HepG2 (cell line): Measurements from ENCODE around the gene PAQR7. TPM values are rescaled to one million over a fixed set of nuclear protein-coding genes. Genes with fewer than 3 reads are reported as not detected.
A peak's percentile ranks its signal among the peaks of the same experiment; 100 is the strongest.

ENCODE experiments used
- BRF2 ChIP-seq: sonication (generic); formaldehyde crosslinking; IDR thresholded peaks from 2 replicates; pipeline ENCODE4 v1.8.1; 2022; ENCODE audit warnings: mild to moderate bottlenecking, missing genetic modification reagents
- EP300 ChIP-seq, 3 experiments: sonication (generic) in 1 of 3; formaldehyde crosslinking in 1 of 3; IDR thresholded peaks; 2 replicates each; pipeline versions ENCODE4 v1.5.1 to v1.6.1; 2011 to 2020; ENCODE audit warnings: low read depth in 2 of 3, low read length in 2 of 3, borderline replicate concordance in 1 of 3, improper control_type of control experiment in 1 of 3, mild to moderate bottlenecking in 1 of 3, missing genetic modification reagents in 1 of 3, moderate library complexity in 1 of 3
- FOXA3 ChIP-seq: IDR thresholded peaks from 2 replicates; pipeline ENCODE4 v1.6.1; 2016; ENCODE audit warnings: missing genetic modification reagents, missing compliant biosample characterization
- GABPA ChIP-seq, 2 experiments: IDR thresholded peaks; 2 replicates each; pipeline ENCODE4 v1.6.1; 2011 to 2016; ENCODE audit warnings: low read depth in 2 of 2, low read length in 1 of 2, missing biosample characterization in 1 of 2, missing genetic modification characterization in 1 of 2
- GTF3A ChIP-seq: sonication (generic); formaldehyde crosslinking; conservative IDR thresholded peaks from 2 replicates; pipeline ENCODE4 v1.4.0; 2020; ENCODE audit warnings: mild to moderate bottlenecking, missing genetic modification reagents
- HNF1B ChIP-seq: sonication (generic); formaldehyde crosslinking; IDR thresholded peaks from 2 replicates; pipeline ENCODE4 v1.5.1; 2020; ENCODE audit warnings: mild to moderate bottlenecking, moderate library complexity, missing genetic modification reagents
- MZF1 ChIP-seq: sonication (generic); formaldehyde crosslinking; IDR thresholded peaks from 2 replicates; pipeline ENCODE4 v1.8.1; 2023; ENCODE audit warnings: mild to moderate bottlenecking, missing genetic modification reagents, borderline replicate concordance
- NR2F6 ChIP-seq, 2 experiments: IDR thresholded peaks; 2 replicates each; pipeline ENCODE4 v1.6.1; 2016; ENCODE audit warnings: antibody characterized with exemption in 1 of 2, mild to moderate bottlenecking in 1 of 2
- TRIM22 ChIP-seq: fragments of 450-650 bp; IDR thresholded peaks from 2 replicates; pipeline ENCODE4 v1.6.1; 2017
- YEATS4 ChIP-seq: sonication (generic); formaldehyde crosslinking; IDR thresholded peaks from 2 replicates; pipeline ENCODE4 v1.4.0; 2020; ENCODE audit warnings: missing genetic modification reagents, borderline replicate concordance
- ZFY ChIP-seq: sonication (generic); formaldehyde crosslinking; IDR thresholded peaks from 2 replicates; pipeline ENCODE4 v1.4.0; 2020; ENCODE audit warnings: missing genetic modification reagents
- ZNF17 ChIP-seq: sonication (generic); formaldehyde crosslinking; IDR thresholded peaks from 2 replicates; pipeline ENCODE4 v1.5.0; 2020; ENCODE audit warnings: mild to moderate bottlenecking, missing genetic modification reagents
- ZNF20 ChIP-seq: sonication (generic); formaldehyde crosslinking; IDR thresholded peaks from 2 replicates; pipeline ENCODE4 v1.4.0; 2020; ENCODE audit warnings: mild to moderate bottlenecking, moderate library complexity, missing genetic modification reagents
- ZNF275 ChIP-seq: sonication (generic); formaldehyde crosslinking; IDR thresholded peaks from 2 replicates; pipeline ENCODE4 v1.8.0; 2022; ENCODE audit warnings: missing genetic modification reagents, mild to moderate bottlenecking, inconsistent platforms, borderline replicate concordance
- ZNF580 ChIP-seq: IDR thresholded peaks from 2 replicates; pipeline ENCODE4 v1.6.1; 2016; ENCODE audit warnings: low read depth, borderline replicate concordance
- ZNF747 ChIP-seq: sonication (generic); formaldehyde crosslinking; IDR thresholded peaks from 2 replicates; pipeline ENCODE4 v1.8.1; 2023; ENCODE audit warnings: missing genetic modification reagents, mild to moderate bottlenecking, borderline replicate concordance
- ZNF839 ChIP-seq: sonication (generic); formaldehyde crosslinking; IDR thresholded peaks from 2 replicates; pipeline ENCODE4 v1.4.0; 2020; ENCODE audit warnings: missing genetic modification reagents, mild to moderate bottlenecking, borderline replicate concordance
- ZSCAN9 ChIP-seq: IDR thresholded peaks from 2 replicates; pipeline ENCODE4 v1.6.1; 2016; ENCODE audit warnings: borderline replicate concordance
- polyA plus RNA-seq, 8 experiments: library from polyadenylated mRNA; depleted of rRNA in 3 of 8; stranded (reverse) in 7 of 8; unstranded in 1 of 8; fragments of >200 nt; fragmentation: Illumina TruSeq in 4 of 8; extraction: Trizol in 4 of 8; gene quantifications; 2 replicates each; pipeline versions ENCODE4 v1.2.1 to v1.2.3, GENCODE V29; 2011 to 2016; ENCODE audit warnings: low read depth in 4 of 8, missing spikeins in 1 of 8, mixed read lengths in 1 of 8; ENCODE audit not compliant: insufficient read depth in 1 of 8
- total RNA-seq, 5 experiments: library from RNA; depleted of rRNA; stranded (reverse); fragments of >200 nt; fragmentation: Illumina TruSeq; extraction: Trizol; gene quantifications; 2 replicates each; pipeline ENCODE4 v1.2.3, GENCODE V29; 2016; ENCODE audit warnings: low read depth in 1 of 5

PAQR7 gene
- total and polyA plus RNA-seq, 2 of the 13 experiments (the other 11 are each of a cell fraction or from before 2014, with no cell fraction given) = 13.2 to 16.6 TPM

- TF ChIP-seq ZFY (CRISPR knock-in tag) (peak; percentile 52; the same call in 1 of the 2 replicates), EP300 (IDR thresholded peaks at IDR 0.05; ENCODE audit: low read depth in 2 of 2, low read length in 2 of 2) (peak in 1 of 2 experiments; percentile 82; a peak in 2 of 4 replicates), EP300 (CRISPR knock-in tag; IDR thresholded peaks at IDR 0.05; ENCODE audit: borderline replicate concordance) (peak; percentile 57; the same call in 1 of the 2 replicates), ZNF839 (no peak), HNF1B (peak; percentile 59; the same call in 1 of the 2 replicates), FOXA3 (0 out of 2 replicates have a peak, but pooled peaks have one; percentile 30), YEATS4 (CRISPR knock-in tag) (no peak; the same call in 1 of the 2 replicates), ZSCAN9 (CRISPR knock-in tag) (peak; percentile 43; the same call in 1 of the 2 replicates), ZNF20 (CRISPR knock-in tag) (no peak), ZNF17 (CRISPR knock-in tag) (no peak), ZNF747 (CRISPR knock-in tag) (no peak), MZF1 (CRISPR knock-in tag) (no peak), GABPA (IDR thresholded peaks at IDR 0.05; ENCODE audit: low read depth, low read length) (no peak), GABPA (CRISPR knock-in tag; IDR thresholded peaks at IDR 0.05; ENCODE audit: low read depth) (peak; percentile 82), ZNF580 (CRISPR knock-in tag) (no peak), TRIM22 (no peak), NR2F6 (IDR thresholded peaks at IDR 0.05) (peak; percentile 64), NR2F6 (CRISPR knock-in tag; IDR thresholded peaks at IDR 0.05) (peak; percentile 76), BRF2 (CRISPR knock-in tag) (no peak), ZNF275 (CRISPR knock-in tag) (no peak; the same call in 1 of the 2 replicates), GTF3A (CRISPR knock-in tag) (0 out of 2 replicates have a peak, but pooled peaks have one; percentile 38)
These were observed 13.9 kb downstream of the PAQR7 start (continued) for GRCh38 chr1:25861316-25862286.
